ENCODE measurements around the gene RHBDL2. TPM values are rescaled to one million over a fixed set of nuclear protein-coding genes. Genes with fewer than 3 reads are reported as not detected.
"Not testable (repeated sequence)": the region's sequence is repeated elsewhere in the genome, so short reads cannot be mapped to it uniquely, and the experiment has no call there.

RHBDL2 gene
- total RNA-seq, 4 donors from 2014 or later, result 0.30 to 1.2 (median 0.94) TPM; not detected in 1

- TF ChIP-seq EP300 (IDR thresholded peaks at IDR 0.05) (no peak), POLR2AphosphoS5 (IDR thresholded peaks at IDR 0.05) (peak; percentile 70), POLR2A (IDR thresholded peaks at IDR 0.05) (peak; percentile 59 to 70), CTCF (IDR thresholded peaks at IDR 0.05) (no peak)
- ATAC-seq, result peak; percentile 100
- no peaks in the 10 kb centered on the region for H3K27me3 ChIP-seq
- no peaks in the 10 kb centered on the region for H3K9me3 ChIP-seq
- peak within 1 kb of the TSS; percentile 82 to 93 (median 90) for H3K27ac ChIP-seq
- H3K4me1 ChIP-seq, result peaks cover 4 to 77% (median 25%) of the 10 kb centered on the region in 3 donors
- WGBS, 2 donors (ENCODE audit: low coverage in 1 of 2), result 0 to 20% methylated on average over 1 of the region's 70 CpGs
- peaks cover 0 to 26% of the 10 kb centered on the region in 2 donors for H3K36me3 ChIP-seq
- peak within 1 kb of the TSS; percentile 85 to 97 for H3K4me3 ChIP-seq
Observed at GRCh38 chr1:38859561-38860453, 81.8 kb downstream of the RHBDL2 start, which contains the start of gene RRAGC. Gene RRAGC (minus strand): TSS chr1:38859772. CDS start chr1:38859646, 126 bp downstream.

- peak; percentile 73 for TF ChIP-seq POLR2AphosphoS5 (IDR thresholded peaks at IDR 0.05)
- TF ChIP-seq POLR2A (IDR thresholded peaks at IDR 0.05), result no peak
- Histone ChIP-seq H3K9me3 (no peaks in the 10 kb centered on the region), H3K27me3 (no peaks in the 10 kb centered on the region), H3K4me1 (peaks cover 4 to 69% (median 25%) of the 10 kb centered on the region in 3 donors), H3K27ac (peak overlapping the region; percentile 82 to 93 (median 90)), H3K4me3 (peak overlapping the region; percentile 85 to 97), H3K36me3 (peaks cover 0 to 33% of the 10 kb centered on the region in 2 donors)
- WGBS, 2 donors (ENCODE audit: low coverage in 1 of 2), result 0% methylated on average over 1 to 4 of the region's 51 CpGs
- ATAC-seq, result peak; percentile 24
Observed at GRCh38 chr1:38858833-38859560, 82.6 kb downstream of the RHBDL2 start.

GRCh38 chr1:38852780-38853179 lies 88.8 kb downstream of the RHBDL2 start:
- no peak for ATAC-seq
- H3K27ac ChIP-seq, result no peak overlapping the region
- peaks cover 0 to 84% of the 10 kb centered on the region in 2 donors for H3K36me3 ChIP-seq
- no peaks in the 10 kb centered on the region for H3K27me3 ChIP-seq
- peaks cover 0 to 19% (median 6%) of the 10 kb centered on the region in 3 donors for H3K4me1 ChIP-seq
- no peak overlapping the region for H3K4me3 ChIP-seq
- TF ChIP-seq POLR2A (IDR thresholded peaks at IDR 0.05), result no peak
- no peak for TF ChIP-seq CTCF (IDR thresholded peaks at IDR 0.05)
- no peak for TF ChIP-seq EP300 (IDR thresholded peaks at IDR 0.05)
- TF ChIP-seq POLR2AphosphoS5 (IDR thresholded peaks at IDR 0.05), result no peak
- H3K9me3 ChIP-seq, result no peaks in the 10 kb centered on the region
- 71 to 88% methylated on average over 3 to 4 of the region's 4 CpGs for WGBS, 2 donors (ENCODE audit: low coverage in 1 of 2)

GRCh38 chr1:38848071-38848470 lies 93.6 kb downstream of the RHBDL2 start:
- H3K27ac ChIP-seq, result no peak overlapping the region
- H3K4me3 ChIP-seq, result no peak overlapping the region
- H3K9me3 ChIP-seq, result no peaks in the 10 kb centered on the region
- 62 to 63% methylated on average over 1 of the region's 1 CpG for WGBS, 2 donors (ENCODE audit: low coverage in 1 of 2)
- H3K4me1 ChIP-seq, result no peaks in the 10 kb centered on the region
- TF ChIP-seq POLR2A (IDR thresholded peaks at IDR 0.05), result no peak
- no peak for TF ChIP-seq CTCF (IDR thresholded peaks at IDR 0.05)
- TF ChIP-seq POLR2AphosphoS5 (IDR thresholded peaks at IDR 0.05), result no peak
- TF ChIP-seq EP300 (IDR thresholded peaks at IDR 0.05), result no peak
- peaks cover 0 to 93% of the 10 kb centered on the region in 2 donors for H3K36me3 ChIP-seq
- no peak for ATAC-seq
- H3K27me3 ChIP-seq, result no peaks in the 10 kb centered on the region

- WGBS, 2 donors (ENCODE audit: low coverage in 1 of 2), result 95 to 100% methylated on average over 2 to 3 of the region's 3 CpGs
- H3K27ac ChIP-seq, result no peak overlapping the region
- no peaks in the 10 kb centered on the region for H3K4me1 ChIP-seq
- TF ChIP-seq CTCF (IDR thresholded peaks at IDR 0.05) (no peak), EP300 (IDR thresholded peaks at IDR 0.05) (no peak), POLR2AphosphoS5 (IDR thresholded peaks at IDR 0.05) (no peak)
- no peaks in the 10 kb centered on the region for H3K9me3 ChIP-seq
- ATAC-seq, result no peak
- peaks cover 0 to 97% of the 10 kb centered on the region in 2 donors for H3K36me3 ChIP-seq
- H3K4me3 ChIP-seq, result no peak overlapping the region
- no peaks in the 10 kb centered on the region for H3K27me3 ChIP-seq
Observed at GRCh38 chr1:38846210-38846609, 95.4 kb downstream of the RHBDL2 start.

- H3K9me3 ChIP-seq, H3K4me3 ChIP-seq, H3K27me3 ChIP-seq, H3K27ac ChIP-seq, ATAC-seq: not testable (repeated sequence)
- WGBS, 2 donors (ENCODE audit: low coverage in 1 of 2), result 94 to 100% methylated on average over 3 of the region's 3 CpGs
- Histone ChIP-seq H3K36me3 (peaks cover 0 to 95% of the 10 kb centered on the region in 2 donors), H3K4me1 (peaks cover 0 to 10% (median 0%) of the 10 kb centered on the region in 3 donors)
Observed at GRCh38 chr1:38845088-38845487, 96.5 kb downstream of the RHBDL2 start.

Measured in gastroesophageal sphincter (tissue), 4 donors.